GM19043 (cell line): ENCODE measurements around the gene DNHD1.

Experiments used
- ATAC-seq: cut with Tn5 transposase; IDR thresholded peaks from one replicate; pipeline ENCODE4 v1.9.1; 2021; ENCODE audit warnings: low read depth; ENCODE audit not compliant: unreplicated experiment

DNHD1 gene

GRCh38 chr11:6583584-6583983 is 86.5 kb downstream of the DNHD1 start:
- no peak for ATAC-seq

GRCh38 chr11:6584528-6584927 is 87.4 kb downstream of the DNHD1 start:
- no peak for ATAC-seq

- no peak for ATAC-seq
These were observed 89.6 kb downstream of the DNHD1 start for GRCh38 chr11:6586434-6587359.

- ATAC-seq: no peak
These were observed 90.4 kb downstream of the DNHD1 start for GRCh38 chr11:6587360-6587953.

- no peak for ATAC-seq
These were observed 90.9 kb downstream of the DNHD1 start for GRCh38 chr11:6588018-6588417.

- no peak for ATAC-seq
These were observed 97.2 kb downstream of the DNHD1 start for GRCh38 chr11:6594142-6594768.

GRCh38 chr11:6596239-6596877 is 99.3 kb downstream of the DNHD1 start:
- ATAC-seq: no peak

- no peak for ATAC-seq
These were observed 101.5 kb downstream of the DNHD1 start for GRCh38 chr11:6598555-6598954.

- ATAC-seq: no peak
These were observed 102.4 kb downstream of the DNHD1 start for GRCh38 chr11:6599449-6599848.

GRCh38 chr11:6599881-6600390 is 102.9 kb downstream of the DNHD1 start:
- no peak for ATAC-seq

- no peak for ATAC-seq
These were observed 104.0 kb downstream of the DNHD1 start for GRCh38 chr11:6601041-6601461.

- no peak for ATAC-seq
These were observed 105.2 kb downstream of the DNHD1 start for GRCh38 chr11:6602096-6602940.

GRCh38 chr11:6603287-6604080 is 106.4 kb downstream of the DNHD1 start, which contains the start of the genes ILK and RRP8:
ILK (plus strand) TSS chr11:6603774; CDS start chr11:6604272, 498 bp downstream.
RRP8 (minus strand) TSS chr11:6603616; CDS start chr11:6603502, 114 bp downstream.
- ATAC-seq: peak; percentile 63

- peak; percentile 36 for ATAC-seq
These were observed 107.1 kb downstream of the DNHD1 start for GRCh38 chr11:6604081-6604626.

GRCh38 chr11:6604790-6605189 is 107.7 kb downstream of the DNHD1 start:
- no peak for ATAC-seq

- peak; percentile 56 for ATAC-seq
These were observed 109.5 kb downstream of the DNHD1 start for GRCh38 chr11:6606471-6607189.

- ATAC-seq: no peak
These were observed 110.2 kb downstream of the DNHD1 start for GRCh38 chr11:6607190-6607795.

GRCh38 chr11:6608011-6608410 is 110.9 kb downstream of the DNHD1 start:
- no peak for ATAC-seq
